WERI-Rb-1 (cell line): ENCODE measurements around the gene LEMD2.

Experiments used
- DNase-seq: peaks from one replicate; pipeline ENCODE4 v3.0.0-alpha.2; 2020
- H3K27ac ChIP-seq: fragments of 250-450 bp; sonication (Bioruptor Pico); 2 replicates; pipeline ENCODE4 v1.5.1; 2020; ENCODE audit warnings: mild to moderate bottlenecking, moderate library complexity
- H3K27me3 ChIP-seq: fragments of 250-450 bp; sonication (Bioruptor Pico); 2 replicates; pipeline ENCODE4 v1.5.1; 2021; ENCODE audit warnings: mild to moderate bottlenecking, low read depth, moderate library complexity; ENCODE audit not compliant: insufficient read depth, severe bottlenecking
- H3K36me3 ChIP-seq: fragments of 250-450 bp; sonication (Bioruptor Pico); 2 replicates; pipeline ENCODE4 v1.5.1; 2020; ENCODE audit warnings: mild to moderate bottlenecking, moderate library complexity
- H3K4me3 ChIP-seq: 2 replicates; pipeline ENCODE4 v1.5.1; 2011; ENCODE audit warnings: low read depth, mild to moderate bottlenecking, control low read depth, low read length
- H3K9me3 ChIP-seq: fragments of 250-450 bp; sonication (Bioruptor Pico); 2 replicates; pipeline ENCODE4 v1.5.1; 2021; ENCODE audit warnings: mild to moderate bottlenecking, moderate library complexity; ENCODE audit not compliant: severe bottlenecking
- CTCF ChIP-seq: IDR thresholded peaks from 2 replicates; pipeline ENCODE4 v1.5.1; 2011; ENCODE audit warnings: low read depth, mild to moderate bottlenecking, control low read depth, inconsistent platforms, low read length

The LEMD2 gene

GRCh38 chr6:33806841-33807240 is 17.9 kb upstream of the LEMD2 start:
- H3K27me3 ChIP-seq, result no peaks in the 10 kb centered on the region
- H3K27ac ChIP-seq, result no peak overlapping the region
- no peaks in the 10 kb centered on the region for H3K9me3 ChIP-seq
- no peak for DNase-seq
- no peak for TF ChIP-seq CTCF
- H3K4me3 ChIP-seq, result no peak overlapping the region
- no peaks in the 10 kb centered on the region for H3K36me3 ChIP-seq

GRCh38 chr6:33803571-33804053 is 14.7 kb upstream of the LEMD2 start, which contains the start of gene MLN:
MLN (minus strand) TSS chr6:33804003; CDS start chr6:33801163, 2,840 bp downstream.
- Histone ChIP-seq H3K27me3 (no peaks in the 10 kb centered on the region), H3K27ac (peak within 1 kb of the TSS; percentile 65), H3K36me3 (no peaks in the 10 kb centered on the region), H3K9me3 (no peaks in the 10 kb centered on the region), H3K4me3 (no peak within 1 kb of the TSS)
- no peak for DNase-seq
- no peak for TF ChIP-seq CTCF

- no peaks in the 10 kb centered on the region for H3K9me3 ChIP-seq
- H3K36me3 ChIP-seq, result no peaks in the 10 kb centered on the region
- no peak overlapping the region for H3K27ac ChIP-seq
- no peak for TF ChIP-seq CTCF
- H3K27me3 ChIP-seq, result no peaks in the 10 kb centered on the region
- DNase-seq, result no peak
- no peak overlapping the region for H3K4me3 ChIP-seq
Observed at GRCh38 chr6:33802186-33802958, 13.4 kb upstream of the LEMD2 start.

GRCh38 chr6:33801611-33802010 is 12.7 kb upstream of the LEMD2 start:
- DNase-seq, result no peak
- H3K9me3 ChIP-seq, result no peaks in the 10 kb centered on the region
- no peak overlapping the region for H3K27ac ChIP-seq
- no peaks in the 10 kb centered on the region for H3K36me3 ChIP-seq
- no peak overlapping the region for H3K4me3 ChIP-seq
- H3K27me3 ChIP-seq, result no peaks in the 10 kb centered on the region
- TF ChIP-seq CTCF, result no peak

- Histone ChIP-seq H3K27ac (no peak overlapping the region), H3K4me3 (no peak overlapping the region), H3K27me3 (no peaks in the 10 kb centered on the region), H3K9me3 (no peaks in the 10 kb centered on the region), H3K36me3 (no peaks in the 10 kb centered on the region)
- TF ChIP-seq CTCF, result no peak
- no peak for DNase-seq
Observed at GRCh38 chr6:33800248-33800969, 11.5 kb upstream of the LEMD2 start.
